HG02885 (cell line): ENCODE data around the gene SCO2.
"Not testable (repeated sequence)": the region's sequence is repeated elsewhere in the genome, so short reads cannot be mapped to it uniquely, and the experiment has no call there.

Experiments used
- ATAC-seq: cut with Tn5 transposase; IDR thresholded peaks from one replicate; pipeline ENCODE4 v1.9.1; 2021; ENCODE audit warnings: mild to moderate bottlenecking; ENCODE audit not compliant: unreplicated experiment, poor library complexity

SCO2 gene

DNA sequence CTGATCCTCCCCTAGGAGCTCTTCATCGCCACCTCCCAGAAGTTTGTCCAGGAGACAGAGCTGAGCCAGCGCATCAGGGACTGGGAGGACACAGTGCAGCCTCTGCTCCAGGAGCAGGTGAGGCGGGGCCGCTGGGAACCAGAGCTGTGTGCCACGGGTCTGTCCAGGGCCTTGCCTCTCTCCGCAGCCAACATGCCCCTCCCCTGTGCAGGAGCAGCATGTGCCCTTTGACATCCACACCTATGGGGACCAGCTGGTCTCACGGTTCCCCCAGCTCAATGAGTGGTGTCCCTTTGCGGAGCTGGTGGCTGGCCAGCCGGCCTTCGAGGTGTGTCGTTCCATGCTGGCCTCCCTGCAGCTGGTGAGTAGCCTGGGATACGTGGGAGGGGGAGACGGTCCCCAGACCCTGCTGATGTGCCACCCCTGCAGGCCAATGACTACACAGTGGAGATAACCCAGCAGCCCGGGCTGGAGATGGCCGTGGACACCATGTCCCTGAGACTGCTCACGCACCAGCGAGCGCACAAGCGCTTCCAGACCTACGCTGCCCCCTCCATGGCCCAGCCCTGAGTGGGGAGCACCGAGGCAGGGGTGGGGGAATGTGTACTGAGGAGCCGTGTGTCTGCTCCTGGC is 2.5 kb downstream of the SCO2 start:
- no peak for ATAC-seq

DNA sequence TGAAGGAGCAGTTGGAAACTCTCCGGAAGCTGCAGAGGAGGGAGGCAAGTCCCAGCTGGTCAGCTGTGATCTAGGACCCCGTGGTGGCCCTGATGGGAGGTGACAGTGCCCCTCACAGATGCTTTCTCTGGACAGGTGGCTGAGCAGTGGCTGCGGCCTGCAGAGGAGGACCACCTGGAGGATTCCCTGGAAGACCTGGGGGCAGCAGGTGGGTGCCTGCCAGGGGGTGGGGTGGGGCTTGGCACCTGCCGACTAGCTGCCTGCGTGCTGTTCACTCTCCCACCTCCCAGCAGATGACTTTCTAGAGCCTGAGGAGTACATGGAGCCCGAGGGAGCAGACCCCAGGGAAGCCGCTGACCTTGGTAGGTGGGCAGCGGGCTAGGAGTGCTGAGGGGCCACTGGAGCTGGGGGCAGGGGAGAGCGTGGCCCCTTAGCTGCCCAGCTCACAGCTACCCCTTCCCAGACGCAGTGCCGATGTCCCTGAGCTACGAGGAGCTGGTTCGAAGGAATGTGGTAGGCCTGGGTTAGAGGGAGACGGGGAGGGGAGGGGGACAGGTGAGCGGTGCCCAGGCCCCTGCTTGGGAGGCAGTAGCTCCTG is 3.1 kb downstream of the SCO2 start:
- ATAC-seq = no peak

DNA sequence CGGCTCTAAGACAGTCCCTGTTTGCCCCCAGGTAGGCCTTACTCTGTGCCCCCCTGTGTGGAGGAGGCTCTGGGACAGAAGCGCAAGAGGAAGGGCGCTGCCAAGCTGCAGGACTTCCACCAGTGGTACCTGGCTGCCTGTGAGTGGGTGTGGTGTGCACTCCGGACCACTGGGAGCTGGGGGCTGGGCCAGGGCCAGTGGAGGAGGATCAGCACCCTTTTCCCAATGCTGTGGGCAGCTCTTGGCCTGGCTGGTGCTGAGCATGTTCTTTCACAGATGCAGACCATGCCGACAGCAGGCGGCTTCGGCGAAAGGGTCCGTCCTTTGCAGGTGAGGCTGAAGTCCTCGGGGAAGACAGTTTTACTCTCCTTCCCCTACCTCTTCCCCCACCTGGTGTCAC is 3.7 kb downstream of the SCO2 start:
- ATAC-seq = no peak

DNA sequence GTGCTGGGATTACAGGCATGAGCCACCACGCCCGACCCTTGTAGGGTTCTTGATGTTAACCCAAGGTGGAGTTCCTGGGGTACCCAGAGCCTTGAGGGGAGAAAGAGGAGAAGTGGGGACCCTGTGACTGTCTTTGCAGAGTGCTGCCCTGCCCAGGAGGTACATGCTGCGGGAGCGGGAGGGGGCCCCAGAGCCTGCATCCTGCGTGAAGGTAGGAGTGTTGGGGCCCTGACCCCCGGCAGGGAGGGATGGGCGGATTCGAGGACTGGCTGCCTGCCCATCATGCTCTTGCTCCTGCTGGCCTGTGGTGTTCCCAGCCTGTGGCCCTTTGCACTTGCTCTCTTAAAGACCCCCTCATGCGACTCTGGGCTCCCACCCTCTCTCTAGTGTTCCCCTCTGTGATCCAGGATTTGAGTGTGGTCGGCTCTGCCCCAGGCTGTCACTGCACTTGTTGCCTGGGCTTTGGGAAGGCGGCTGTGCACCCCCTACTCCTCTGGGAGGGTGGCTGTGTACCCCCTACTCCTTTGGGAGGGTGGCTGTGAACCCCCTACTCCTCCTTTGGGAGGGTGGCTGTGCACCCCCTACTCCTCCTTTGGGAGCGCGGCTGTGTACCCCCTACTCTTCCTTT is 4.5 kb downstream of the SCO2 start:
- ATAC-seq = no peak

DNA sequence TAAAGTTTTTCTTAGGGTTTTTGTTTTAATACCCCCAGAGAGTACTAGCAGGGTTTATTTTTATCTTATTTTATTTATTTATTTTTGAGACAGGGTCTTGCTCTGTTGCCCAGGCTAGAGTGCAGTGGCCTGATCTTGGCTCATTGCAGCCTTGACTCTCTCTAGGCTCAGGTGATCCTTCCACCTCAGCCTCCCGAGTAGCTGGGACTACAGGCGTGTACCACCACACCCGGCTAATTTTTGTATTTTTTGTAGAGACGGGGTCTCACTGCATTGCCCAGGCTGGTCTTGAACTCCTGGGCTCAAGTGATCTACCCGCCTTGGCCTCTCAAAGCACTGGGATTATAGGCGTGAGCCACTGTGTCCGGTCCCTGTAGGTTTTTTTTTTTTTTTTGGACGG is 5.2 kb downstream of the SCO2 start:
- ATAC-seq = not testable (repeated sequence)

DNA sequence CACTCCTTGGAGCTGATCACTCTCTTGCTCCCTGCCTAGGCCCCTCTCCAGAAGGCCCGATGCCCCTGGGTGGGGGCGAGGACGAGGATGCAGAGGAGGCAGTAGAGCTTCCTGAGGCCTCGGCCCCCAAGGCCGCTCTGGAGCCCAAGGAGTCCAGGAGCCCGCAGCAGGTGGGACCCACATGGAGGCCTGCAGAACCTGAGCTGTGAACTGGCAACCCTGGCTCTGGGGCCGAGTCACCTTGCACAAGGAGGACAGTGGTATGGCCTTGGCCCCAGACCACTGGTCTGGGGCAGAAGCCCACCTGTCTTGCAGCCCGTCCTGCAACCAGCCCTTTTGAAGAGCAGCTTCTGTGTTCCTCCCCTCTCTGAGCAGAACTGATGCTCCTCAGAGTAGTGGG is 6.2 kb downstream of the SCO2 start:
- ATAC-seq = no peak

DNA sequence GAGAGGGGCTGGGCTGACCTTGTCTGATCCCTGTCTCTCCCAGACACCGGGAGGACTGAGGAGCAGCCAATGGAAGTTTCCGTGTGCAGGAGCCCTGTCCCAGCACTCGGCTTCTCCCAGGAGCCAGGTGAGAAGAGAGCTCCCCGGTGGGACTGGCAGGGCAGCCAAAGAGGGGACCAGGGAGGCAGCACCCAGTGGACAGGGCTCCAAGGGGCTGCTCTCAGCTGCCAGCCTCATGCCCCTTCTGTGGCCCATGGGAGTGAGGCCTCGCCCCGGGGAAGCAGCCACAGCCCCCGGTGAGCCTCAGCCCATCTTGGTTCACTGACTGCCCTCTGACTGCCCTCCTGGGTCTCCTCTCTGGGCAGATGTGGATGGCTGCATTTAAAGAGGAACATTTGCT is 6.8 kb downstream of the SCO2 start:
- ATAC-seq = no peak

DNA sequence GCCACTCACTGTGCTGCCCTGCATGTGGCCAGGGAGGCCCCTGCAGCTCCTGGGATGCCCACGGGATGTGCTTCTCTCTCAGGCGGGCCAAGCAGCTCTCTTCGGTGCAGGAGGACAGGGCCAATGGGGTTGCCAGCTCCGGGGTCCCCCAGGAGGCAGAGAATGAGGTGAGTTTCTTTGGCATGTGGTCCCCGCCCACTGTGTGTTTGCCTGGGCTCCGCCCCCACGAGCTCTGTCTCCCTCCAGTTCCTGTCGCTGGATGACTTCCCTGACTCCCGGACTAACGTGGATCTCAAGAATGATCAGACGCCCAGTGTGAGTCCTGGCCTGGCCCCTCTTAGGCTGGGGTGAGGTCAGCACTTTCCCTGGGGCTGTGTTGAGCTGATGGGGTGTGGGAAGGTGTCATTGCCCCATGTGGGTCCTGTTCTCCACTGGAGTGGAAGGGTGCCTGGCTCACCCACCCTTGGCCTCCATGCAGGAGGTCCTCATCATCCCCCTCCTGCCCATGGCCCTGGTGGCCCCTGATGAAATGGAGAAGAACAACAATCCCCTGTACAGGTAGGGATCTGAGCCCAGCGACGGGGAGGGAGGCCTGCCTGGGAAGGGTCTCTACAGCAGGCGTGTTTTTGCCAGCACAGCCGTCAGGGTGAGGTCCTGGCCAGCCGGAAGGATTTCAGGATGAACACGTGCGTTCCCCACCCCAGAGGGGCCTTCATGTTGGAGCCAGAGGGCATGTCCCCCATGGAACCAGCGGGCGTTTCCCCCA is 7.7 kb downstream of the SCO2 start:
- ATAC-seq = no peak

DNA sequence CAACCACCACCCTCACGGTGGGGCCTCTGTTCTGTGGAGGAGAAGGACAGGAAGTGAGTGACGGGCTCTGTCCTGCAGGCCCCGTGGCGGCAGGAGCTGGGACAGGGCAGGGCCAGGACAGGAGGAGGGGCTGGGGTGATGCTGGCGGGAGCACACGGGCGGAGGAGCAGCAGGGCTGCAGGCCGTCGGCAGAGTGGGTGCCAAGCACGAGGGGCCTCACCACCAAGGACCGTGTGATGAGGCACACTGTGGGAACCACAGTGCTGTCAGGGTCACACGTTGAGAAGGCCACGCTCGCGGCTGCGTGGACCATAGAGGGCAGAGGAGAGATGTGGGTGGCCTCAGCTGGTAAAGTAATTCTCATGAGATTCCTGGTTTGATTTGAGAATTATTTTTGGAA is 8.5 kb downstream of the SCO2 start:
- ATAC-seq = no peak

DNA sequence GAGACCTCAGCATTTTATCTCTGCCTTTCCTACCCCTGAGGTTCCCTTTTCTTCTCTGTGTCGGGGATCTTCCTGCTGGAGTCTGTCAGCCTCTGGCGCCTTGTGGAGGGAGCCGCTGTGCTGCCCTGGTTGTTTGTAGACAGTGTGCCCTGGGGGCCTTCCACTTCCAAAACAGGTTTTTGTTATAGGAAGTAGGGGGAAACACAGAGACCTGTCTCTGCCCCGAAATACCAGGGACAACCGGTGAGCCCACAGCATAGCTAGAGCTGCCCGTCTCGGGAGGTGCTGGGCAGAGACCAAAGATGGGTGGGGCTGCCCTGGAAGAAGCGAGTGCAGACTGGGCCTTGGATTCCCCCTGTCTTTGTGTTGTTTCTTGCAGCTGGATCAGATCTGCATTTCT is 9.3 kb downstream of the SCO2 start:
- ATAC-seq = no peak

DNA sequence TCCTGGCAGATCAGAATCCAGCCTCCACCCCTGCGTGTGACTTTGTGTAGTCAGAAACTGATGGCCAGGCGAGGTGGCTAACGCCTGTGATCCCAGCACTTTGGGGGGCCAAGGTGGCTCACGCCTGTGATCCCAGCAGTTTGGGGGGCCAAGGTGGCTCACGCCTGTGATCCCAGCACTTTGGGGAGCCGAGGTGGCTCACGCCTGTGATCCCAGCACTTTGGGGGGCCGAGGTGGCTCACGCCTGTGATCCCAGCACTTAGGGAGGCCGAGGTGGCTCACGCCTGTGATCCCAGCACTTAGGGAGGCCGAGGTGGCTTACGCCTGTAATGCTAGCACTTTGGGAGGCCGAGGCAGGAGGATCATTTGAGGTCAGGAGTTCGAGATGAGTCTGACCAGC is 12.2 kb downstream of the SCO2 start:
- no peak for ATAC-seq

DNA sequence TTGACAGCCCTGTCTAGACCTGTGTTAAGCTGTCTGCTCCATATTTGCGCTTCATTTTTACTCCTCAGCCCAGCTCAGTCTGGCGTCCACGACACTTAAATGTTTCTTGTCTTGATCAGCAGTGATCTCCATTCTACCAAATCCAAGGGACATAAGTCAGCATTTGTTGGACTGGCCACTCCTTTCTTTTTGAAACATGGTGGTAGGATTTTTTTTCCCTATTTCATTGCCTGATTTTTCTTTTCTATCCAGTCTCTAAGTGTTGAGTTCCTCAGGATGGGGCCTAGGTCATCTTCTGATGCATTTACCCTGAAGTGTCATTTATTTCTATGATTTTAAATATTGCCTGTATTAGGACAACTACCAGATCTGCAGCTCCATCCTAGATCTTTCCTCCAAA is 16.5 kb downstream of the SCO2 start:
- ATAC-seq = no peak

DNA sequence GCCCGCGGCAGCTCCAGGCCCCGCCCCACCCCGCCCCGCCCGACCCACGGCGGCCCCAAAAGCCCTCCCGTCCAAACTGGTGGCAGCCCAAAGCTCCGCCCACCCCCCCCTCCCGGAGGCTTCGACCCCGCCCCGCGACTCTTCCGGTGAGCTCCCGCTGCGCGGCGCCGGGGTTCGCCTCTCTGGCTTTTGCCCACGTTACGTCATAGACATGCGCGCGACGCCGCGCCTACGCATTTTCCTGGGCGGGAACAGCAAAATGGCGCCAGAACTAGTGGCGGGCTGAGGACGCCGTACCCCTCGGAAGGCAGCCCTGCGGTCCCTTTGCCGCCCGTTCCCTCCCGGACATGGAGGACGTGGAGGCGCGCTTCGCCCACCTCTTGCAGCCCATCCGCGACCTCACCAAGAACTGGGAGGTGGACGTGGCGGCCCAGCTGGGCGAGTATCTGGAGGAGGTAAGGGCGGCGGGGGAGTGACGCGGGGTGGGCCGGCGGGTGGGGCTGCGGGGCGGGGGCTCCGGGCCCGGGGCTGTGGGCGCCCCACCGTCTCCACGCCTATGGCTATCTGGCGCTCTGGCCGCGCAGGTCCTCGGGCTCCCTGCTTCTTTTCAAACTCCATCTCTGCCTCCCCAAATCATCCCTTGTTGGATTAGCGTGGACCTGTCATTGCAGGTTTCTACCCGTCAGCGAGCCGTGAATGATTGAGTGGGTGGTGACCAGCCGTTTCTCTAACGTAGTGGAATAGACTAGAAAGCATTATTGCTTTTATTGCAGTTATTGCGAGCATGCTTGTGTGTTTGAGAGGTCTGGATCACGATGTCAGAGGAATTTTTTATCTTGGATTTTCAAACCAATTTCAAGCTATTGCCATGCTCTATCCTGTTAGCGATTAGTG is 17.2 kb downstream of the SCO2 start, which contains the start of gene NCAPH2:
NCAPH2 (plus strand) TSS at position 234 of the 894 bp plus-strand sequence; CDS start at position 348, 114 bp downstream.
- peak; percentile 74 for ATAC-seq

DNA sequence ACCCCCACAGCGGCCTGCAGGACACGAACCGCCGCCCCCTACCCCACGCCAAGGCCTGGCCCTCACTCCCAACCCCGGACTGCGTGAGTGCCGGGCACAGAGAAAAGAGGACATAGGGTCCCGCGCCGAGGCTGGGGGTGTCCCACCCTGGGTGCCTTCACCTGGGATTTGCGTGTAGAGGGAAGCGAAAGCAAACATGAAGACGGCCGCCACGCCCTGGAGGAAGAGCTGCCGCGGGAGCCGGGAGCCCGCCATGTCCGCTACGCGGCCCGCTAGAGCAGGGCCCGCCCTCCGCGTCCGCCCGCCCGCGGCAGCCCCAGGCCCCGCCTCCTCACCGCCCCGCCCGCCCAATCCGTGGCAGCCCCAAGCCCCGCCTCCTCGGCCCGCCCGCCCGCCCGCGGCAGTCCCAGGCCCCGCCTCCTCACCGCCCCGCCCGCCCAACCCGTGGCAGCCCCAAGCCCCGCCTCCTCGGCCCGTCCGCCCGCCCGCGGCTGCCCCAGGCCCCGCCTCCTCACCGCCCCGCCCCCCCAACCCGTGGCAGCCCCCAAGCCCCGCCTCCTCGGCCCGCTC is 17.9 kb downstream of the SCO2 start, which contains the start of gene LMF2:
LMF2 (minus strand) TSS at position 282 of the 570 bp plus-strand sequence; CDS start at position 255, 27 bp downstream.
- ATAC-seq = peak; percentile 71

DNA sequence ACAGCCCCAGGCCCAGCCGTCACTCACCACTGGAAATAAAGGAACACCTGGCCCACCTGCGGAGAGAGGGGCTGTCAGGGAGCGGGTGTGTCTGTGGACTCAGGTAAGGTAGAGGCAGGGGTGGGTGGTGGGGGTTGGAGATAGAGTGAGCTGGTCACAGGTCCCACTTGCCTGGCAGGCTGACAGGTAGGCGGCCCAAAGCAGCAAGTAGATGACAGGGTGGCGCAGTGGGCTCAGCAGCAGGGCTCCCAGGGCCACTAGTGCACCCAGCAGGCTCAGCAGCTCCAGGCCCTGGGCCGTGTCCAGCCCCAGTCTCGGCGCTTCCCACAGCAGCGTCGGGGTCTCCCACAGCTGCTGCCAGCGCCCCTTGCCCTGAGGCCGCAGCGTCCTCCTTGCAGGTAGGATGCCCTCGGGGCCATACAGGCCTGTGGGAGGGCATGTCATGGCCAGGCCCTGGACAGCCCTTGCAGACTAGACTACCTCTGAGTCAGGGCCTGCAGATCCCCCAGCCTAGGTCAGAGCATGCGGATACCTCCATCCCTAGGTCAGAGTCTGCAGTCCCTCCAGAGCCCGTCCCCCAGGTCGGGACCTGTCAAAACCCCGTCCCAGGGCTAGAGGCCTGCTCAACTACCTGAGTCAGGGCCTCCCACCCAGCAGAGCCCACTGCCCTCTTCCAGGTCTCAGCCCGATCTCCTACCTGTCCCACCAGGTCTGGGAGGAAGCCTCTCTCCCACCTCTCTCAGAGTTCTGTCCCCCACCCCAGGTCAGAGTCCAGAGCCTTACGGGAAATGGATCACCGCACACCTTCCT is 18.6 kb downstream of the SCO2 start:
- peak; percentile 1 for ATAC-seq

DNA sequence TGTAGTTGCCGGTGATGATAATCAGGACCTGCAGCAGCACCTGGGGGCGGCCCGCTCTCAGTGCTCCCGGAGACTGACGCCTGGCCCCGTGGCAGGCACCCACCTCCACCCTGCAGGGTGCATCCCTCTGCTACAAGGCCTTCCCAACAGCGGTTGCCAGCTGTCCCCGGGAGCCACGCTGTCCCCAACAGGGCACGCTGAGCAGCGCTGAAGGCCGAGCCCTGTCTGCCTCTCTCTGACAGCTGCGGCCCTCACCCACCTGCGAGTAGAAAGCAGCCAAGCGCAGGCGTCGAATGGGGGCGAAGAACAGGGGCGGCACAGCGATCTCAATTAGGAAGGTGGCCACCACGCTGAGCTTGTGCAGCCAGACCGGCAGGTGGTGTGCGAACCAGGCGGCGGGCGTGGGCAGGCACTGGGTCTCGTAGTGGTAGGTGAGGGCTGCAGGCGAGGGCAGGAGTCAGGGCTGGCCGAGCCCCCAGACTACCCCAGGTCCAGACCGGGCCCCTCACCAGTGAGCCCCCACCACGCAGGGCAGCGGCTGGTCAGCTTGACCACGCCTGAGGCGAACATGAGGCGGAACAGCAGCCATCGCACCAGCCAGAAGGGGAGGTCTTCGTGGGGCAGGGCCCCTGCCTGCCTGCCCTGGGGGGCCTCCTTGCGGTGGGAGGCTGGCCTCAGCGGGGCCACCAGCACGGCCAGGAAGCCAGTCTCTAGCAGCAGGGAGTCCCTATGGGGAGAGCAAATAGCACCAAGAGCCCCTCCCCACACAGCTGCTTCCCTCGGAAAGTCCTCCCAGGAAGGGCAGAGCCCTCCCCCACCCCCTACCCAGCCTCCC is 19.4 kb downstream of the SCO2 start:
- ATAC-seq = no peak

DNA sequence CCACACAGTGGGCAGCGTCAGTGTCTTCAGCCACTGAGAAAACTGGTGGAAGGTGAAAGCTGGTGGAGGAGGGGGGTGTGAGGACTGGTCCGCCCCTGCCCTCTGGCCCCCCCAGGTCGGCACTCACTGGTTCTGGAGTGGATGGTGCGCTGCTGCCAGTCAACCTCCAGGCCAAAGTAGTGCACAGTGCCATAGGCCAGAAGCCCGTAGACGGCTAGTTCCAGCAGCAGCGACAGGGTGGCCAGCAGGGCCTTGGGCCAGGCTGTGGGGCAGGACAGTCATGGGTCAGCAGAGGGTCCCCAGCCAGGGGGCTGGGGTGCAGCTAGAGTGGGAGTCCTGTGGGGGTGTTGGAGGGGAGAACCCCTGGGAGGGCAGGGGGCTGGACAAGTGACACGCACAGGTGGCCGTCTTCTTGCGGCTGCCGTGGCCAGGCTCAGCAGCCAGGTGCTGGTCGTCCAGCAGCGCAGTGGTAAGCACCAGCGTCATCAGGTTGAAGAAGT is 20.1 kb downstream of the SCO2 start:
- ATAC-seq = no peak
